ENCODE measurements around the gene MYB. TPM values are rescaled to one million over a fixed set of nuclear protein-coding genes. Genes with fewer than 3 reads are reported as not detected.

The MYB gene
- total RNA-seq, 1 experiment from 2014 or later, result 3.7 TPM

DNA sequence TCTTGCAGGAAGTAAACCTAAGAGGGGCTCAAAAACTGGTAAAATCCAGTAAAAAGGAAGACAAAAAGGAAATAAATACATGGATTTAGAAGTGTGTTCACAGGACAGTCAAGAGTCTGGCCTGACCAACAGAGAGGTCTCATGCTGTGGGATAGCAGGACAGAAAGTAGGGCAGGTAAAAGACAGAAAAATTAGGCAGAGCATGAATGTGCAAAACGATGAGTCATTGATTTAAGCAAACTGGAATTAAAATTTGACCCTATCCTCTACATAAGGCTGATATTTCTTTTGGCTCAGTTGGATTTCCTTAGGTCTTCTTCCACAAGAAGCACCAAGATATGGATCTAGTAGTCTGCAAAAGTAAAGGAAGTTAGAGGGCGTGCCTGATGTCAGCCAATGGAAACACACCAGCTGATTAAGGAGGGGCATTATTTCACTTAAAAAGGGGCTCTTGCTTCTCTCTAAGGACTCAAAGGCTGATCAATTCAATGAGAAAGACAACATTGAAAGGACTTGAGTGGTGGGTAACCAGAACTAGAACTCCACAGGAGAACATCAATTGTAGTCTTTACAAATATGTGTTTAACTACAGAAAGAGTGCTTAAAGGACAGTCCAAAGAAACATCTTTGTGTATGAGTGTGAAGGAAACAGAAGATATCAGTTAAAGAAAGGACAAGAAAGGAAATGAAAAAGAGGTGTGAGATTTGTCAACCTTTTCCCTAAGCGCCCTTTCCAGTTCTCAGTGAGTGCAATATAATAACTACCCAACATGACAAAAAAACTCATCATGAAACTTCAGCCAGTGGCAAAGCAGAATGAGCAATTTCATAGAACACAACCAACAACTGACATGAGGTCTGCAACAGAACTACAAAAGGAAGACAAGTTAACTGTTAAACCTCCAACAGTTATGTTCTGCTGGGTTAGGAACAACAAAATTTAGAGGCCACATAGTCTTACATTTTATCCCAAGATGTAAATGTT, 19.4 kb upstream of the MYB start (continued):
- TF ChIP-seq CTCF (IDR thresholded peaks at IDR 0.05 in 2 of 3, conservative IDR thresholded peaks at IDR 0.05 in 1 of 3; ENCODE audit: borderline replicate concordance in 1 of 3, insufficient read depth in 1 of 3, low read depth in 2 of 3, low read length in 2 of 3) (no peak), YY1 (IDR thresholded peaks at IDR 0.05; ENCODE audit: extremely low read depth, insufficient replicate concordance, low read depth, low read length) (no peak), RAD21 (IDR thresholded peaks at IDR 0.05; ENCODE audit: low read depth) (no peak), ZBTB33 (IDR thresholded peaks at IDR 0.05; ENCODE audit: extremely low read depth, insufficient replicate concordance, low read length) (no peak), SP1 (IDR thresholded peaks at IDR 0.05; ENCODE audit: low read depth) (no peak), POLR2AphosphoS5 (IDR thresholded peaks at IDR 0.05; ENCODE audit: low read depth, low read length) (no peak), ZFX (IDR thresholded peaks at IDR 0.05) (no peak), EZH2phosphoT487 (IDR thresholded peaks at IDR 0.05; ENCODE audit: borderline replicate concordance) (no peak), SRF (IDR thresholded peaks at IDR 0.05; ENCODE audit: low read depth) (no peak), EZH2 (IDR thresholded peaks at IDR 0.05) (no peak), ZNF274 (IDR thresholded peaks at IDR 0.05; ENCODE audit: low read depth, low read length) (no peak)
- TF ChIP-seq, protein P1, sequence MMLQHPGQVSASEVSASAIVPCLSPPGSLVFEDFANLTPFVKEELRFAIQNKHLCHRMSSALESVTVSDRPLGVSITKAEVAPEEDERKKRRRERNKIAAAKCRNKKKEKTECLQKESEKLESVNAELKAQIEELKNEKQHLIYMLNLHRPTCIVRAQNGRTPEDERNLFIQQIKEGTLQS (IDR thresholded peaks at IDR 0.05), result no peak
- TF ChIP-seq, protein P2, sequence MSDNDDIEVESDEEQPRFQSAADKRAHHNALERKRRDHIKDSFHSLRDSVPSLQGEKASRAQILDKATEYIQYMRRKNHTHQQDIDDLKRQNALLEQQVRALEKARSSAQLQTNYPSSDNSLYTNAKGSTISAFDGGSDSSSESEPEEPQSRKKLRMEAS (IDR thresholded peaks at IDR 0.05), result no peak
